Hematopoietic multipotent progenitor cell treated with erythropoietin and hydrocortisone succinate and interleukin-3 and kit ligand, for 8 days (in vitro differentiated cells): ENCODE data around the gene CD52.
"Not testable (repeated sequence)": the region's sequence is repeated elsewhere in the genome, so short reads cannot be mapped to it uniquely, and the experiment has no call there.

Experiments used
- DNase-seq: peaks from one replicate; pipeline ENCODE4 v3.0.0-alpha.2; 2015

The CD52 gene

DNA sequence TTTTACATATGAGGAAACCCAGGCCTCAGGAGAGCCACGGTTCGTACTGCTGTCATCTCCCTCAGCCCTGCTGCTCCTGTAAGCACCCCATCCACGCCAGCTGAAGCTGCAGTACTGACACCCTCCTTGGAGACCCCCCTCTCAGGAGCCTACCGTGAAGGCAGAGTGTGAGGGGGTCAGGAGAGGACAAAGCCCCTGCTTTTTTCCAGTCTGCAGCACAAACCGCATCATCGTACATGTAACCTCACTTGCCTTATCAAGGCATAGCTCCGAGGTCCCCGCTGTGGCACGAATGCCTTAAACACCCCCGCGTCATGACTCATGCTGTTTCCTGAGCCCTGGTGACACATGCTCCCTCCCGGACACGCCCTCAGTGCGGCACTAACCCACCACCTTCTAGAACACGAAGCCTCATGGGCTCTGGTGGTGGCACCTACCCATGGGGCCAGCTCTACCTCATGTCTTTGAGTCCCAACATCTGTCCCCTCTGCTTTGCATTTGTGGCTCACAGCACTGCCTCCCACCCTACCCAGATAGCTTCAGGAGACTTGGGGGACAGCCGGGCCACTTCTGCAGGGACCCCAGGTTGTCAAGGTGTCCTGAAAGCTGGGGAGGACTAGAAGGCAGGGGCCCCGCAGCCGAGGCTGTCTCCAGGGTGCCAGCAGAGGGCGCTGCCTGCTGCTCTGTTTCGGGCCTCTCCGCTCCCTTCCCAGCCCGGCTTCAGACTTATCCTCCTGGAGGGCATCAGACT is 33.0 kb upstream of the CD52 start:
- peak; percentile 97 for DNase-seq

DNA sequence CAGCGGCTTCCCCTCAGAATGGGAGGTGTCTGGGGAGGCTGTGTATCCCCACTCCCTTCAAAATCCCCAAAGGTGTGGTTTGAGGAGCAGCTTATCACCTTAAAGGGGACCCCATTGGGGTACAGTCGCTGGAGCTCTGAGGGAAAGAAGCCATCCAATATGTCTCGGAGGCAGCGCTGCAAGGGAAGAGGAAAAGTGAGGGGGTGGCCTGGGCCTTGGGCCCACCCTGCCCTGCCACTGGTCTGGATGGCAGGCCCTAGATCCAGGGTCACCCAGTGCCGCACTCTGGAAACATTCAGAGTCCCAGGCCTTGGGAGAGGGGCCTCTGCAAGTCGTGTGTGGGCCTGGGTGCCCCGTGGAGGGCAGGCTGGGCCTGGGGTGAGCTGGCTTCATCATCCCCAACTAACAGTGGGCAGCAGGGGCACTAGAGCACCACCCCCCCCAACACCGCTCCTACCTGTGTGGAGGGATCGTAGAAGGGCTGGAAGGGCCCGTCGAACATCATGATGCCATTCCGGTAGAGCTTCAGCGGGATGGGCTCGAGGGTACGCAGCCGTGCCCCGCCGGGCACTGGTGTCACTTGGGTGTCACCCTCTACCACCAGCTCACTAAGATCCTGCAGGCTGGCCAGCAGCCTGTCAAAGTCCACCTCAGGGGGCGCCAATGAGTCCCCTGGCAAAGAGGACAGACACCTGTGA is 32.2 kb upstream of the CD52 start:
- DNase-seq: peak; percentile 68

- no peak for DNase-seq
Measured at GRCh38 chr1:26286064-26286416, 31.7 kb upstream of the CD52 start.

- peak; percentile 60 for DNase-seq
Measured at GRCh38 chr1:26287033-26287711, 30.6 kb upstream of the CD52 start.

GRCh38 chr1:26287811-26288210 is 29.9 kb upstream of the CD52 start:
- DNase-seq: no peak

DNA sequence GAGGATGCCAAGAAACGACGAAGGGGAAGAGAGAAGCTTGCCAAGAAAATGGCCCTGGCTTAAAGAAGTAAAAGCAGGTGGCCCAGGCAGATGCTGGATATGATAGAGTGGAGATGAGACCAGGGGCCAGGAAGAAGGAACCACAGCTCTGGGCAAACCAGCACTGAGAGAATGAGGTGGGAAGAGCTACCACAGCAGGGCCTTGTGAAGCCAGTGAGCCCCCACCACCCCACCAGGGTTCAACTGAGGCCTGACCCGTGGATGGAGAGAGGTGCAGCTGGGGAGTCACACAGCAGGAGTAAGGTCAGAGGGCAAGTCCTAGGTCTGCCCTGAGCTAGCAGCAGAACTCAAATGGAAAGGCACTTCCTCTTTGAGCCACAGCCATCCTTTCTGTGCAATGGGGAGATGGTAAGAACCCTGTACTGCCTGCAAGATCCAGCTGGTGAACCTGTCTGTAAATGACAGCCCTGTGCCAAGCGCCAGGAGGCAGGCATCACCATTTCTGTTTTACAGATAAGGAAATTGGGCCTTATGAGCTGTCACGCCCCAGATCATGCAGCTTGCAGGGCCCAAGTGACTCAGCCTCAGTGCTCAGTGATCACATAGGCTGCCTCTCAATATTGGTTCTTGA is 29.3 kb upstream of the CD52 start:
- DNase-seq: peak; percentile 97

DNA sequence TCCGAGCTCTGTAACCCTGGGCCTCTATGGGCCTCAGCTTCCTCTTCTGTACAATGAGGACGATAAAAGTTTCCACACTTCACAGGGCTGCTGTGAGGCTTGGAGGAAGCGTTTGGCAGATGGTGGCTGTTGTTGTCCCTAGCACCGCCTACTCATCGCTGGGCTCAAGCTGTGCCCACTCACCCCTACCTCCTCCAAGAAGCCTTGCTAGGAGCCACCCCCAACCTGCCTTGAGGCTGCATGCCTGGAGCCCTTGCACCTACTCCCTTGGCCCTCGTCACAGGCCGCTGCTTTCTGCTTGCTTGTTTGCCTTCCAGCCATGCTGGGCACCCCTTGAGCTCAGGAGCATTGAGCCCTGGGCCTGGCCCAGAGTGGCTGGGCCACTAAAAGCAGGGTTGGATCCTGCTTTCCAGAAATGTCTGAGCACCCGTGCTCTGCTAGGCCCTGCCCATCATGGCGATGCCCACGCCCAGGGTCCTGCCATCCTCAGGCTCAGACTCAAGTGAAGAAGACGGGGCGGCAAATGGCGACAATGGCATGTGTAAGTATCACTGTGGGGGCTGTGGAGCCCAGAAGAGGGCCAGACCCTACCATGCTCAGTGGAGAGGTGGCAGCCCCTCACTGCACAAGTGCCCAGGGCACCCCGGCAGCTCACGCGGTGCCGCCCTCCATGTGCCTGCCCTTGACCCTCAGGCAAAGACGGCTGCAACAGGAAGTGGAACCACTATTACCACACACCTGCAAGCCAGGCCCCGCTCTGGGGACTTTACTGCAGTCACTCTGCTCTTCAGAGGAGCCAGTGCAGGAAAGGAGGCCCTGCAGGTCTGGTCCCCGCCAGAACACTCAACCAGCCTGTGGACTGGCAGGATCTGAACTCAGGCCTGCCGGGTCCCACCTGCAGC is 28.3 kb upstream of the CD52 start:
- peak; percentile 71 for DNase-seq

DNA sequence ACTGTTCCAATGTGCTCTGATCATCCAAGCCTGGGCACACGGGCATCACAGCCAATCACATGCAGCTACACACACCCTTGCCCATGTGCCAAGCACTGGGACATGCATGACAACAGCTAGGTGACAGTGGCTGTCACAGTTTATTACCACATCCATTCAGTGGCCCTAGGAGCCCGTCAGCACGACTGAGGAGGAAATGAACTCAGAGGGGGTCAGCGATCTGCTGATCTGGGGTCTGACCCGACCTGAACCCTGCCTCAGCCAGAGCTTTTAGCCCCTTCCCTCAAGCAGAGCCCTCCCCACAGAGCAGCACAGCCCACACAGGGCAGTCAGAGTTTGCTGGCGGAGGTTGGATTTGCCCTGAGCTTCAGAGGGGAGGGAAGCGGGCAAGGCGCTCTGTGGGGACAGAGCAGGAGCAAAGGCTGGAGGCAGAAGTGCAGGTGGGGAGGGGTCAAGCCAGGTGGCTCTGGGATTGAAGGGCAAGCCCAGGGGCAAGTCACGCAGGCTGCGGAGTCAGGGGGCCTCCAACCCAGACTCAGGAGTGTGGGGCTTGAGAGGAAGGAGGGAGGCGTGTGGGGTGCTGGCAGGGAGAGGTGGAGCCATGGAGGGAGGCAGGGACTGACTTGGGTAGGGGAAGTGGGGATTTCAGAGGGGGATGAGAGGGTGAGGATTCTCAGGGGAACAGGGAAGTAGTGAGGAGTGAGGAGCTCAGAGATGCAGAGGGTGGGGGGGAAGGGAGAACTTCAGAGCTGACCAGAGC is 27.5 kb upstream of the CD52 start:
- DNase-seq: no peak

- DNase-seq: no peak
Measured at GRCh38 chr1:26290882-26291261, 26.9 kb upstream of the CD52 start.

DNA sequence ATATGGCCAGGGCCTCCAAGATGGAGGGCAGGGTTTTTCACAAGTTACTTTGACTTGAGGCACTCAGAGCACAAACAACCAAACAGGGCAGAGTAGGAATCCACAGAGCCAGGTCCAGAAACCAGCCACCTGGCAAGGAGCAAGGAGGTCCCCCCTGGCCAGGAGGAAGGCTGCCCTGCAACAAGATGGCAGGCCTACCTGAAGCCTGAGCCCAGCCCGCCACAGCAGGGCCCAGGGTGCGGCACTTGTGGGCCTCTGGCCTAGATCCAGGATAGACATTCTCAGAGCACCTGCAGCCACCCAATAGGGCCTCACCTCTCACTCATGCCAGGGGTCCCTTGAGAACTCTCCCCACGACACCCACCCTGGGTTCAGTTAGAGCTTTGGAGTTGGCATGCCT is 26.3 kb upstream of the CD52 start:
- no peak for DNase-seq

DNA sequence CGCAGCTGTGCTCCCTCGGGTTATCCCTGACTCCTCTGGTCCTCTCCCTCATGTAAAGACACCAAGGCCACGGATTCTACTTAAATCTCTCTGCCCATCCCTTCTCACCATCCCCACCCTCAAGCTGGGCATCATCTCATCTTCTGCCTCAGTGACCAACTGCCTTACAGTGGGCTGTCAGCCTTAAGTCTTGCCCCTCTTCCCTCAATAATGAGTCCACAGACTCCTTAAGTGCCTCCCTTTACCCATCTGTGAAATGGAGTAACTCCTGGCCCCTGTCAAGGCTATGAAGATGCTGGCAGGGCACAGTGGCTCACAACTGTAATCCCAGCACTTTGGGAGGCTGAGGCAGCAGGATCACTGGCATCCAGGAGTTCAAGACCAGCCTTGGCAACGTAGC is 25.8 kb upstream of the CD52 start:
- no peak for DNase-seq

- not testable (repeated sequence) for DNase-seq
Measured at GRCh38 chr1:26292735-26293134, 25.0 kb upstream of the CD52 start.

DNA sequence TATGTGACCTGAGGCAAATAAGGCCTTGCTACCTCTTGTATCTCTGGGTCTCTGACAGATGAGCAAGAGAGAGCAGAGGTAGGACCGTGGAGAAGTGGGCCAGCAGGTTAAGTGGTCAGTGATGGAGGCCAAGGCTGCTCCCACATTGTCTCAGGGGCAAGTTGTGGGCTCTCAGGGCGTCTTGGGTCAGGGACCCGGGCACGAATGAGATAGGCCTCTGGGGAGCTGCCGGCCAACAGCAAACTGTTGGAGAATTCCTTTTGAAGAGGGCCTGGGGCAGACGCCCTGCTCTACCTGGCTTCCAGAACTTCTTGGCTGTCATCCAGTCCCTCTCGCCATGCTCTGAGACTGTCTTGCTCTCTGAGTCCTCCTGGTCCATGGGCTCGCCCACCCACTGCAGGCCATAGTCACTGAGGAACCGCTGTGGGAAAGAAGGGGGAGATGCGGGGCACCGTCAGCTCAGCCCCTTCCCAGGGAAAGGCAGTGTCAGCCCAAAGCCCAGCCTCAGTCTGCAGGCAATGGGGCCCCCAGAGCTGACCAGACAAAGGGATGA is 23.8 kb upstream of the CD52 start:
- DNase-seq: no peak

- DNase-seq: no peak
Measured at GRCh38 chr1:26295194-26296138, 22.3 kb upstream of the CD52 start.

DNA sequence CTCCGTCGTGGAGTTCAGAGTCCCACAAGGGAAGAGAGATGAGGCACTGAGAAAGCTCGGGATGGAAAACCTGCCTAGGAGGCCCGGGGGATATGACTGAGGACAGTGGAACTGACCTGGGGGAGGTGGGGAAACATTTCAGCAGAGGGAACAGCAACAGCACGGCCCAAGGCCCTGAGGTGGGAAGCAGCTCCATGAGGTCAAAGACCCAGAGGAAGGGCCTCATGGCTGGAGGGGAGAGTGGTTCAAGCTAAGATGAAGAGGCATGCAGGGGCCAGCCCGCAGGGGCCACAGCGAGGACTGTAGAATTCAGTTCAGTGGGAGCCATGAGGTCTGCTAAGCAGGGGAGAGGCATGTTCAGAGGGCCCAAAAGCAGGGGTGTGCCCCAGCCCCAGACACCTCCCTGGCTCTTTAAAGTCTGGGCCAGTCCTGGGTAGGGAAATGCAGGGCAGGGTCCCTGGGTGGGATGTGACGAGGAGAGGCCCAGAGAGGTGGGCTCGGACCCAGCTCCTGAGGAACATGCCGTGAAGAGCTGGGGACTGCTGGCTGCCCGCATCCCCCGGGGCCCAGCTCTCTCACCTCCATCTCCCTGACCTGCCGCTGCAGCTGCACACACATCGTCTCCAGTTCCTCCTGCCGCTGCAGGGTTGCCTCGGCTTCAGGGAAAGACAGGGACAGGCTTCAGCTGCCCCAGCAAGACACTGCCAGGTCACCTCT is 21.3 kb upstream of the CD52 start:
- DNase-seq: no peak

- no peak for DNase-seq
Measured at GRCh38 chr1:26297057-26297790, 20.5 kb upstream of the CD52 start.

- DNase-seq: no peak
Measured at GRCh38 chr1:26297791-26298124, 20.0 kb upstream of the CD52 start.

GRCh38 chr1:26300578-26301275 is 17.0 kb upstream of the CD52 start:
- no peak for DNase-seq
